Measurements from ENCODE around the gene SLFNL1.

DNA sequence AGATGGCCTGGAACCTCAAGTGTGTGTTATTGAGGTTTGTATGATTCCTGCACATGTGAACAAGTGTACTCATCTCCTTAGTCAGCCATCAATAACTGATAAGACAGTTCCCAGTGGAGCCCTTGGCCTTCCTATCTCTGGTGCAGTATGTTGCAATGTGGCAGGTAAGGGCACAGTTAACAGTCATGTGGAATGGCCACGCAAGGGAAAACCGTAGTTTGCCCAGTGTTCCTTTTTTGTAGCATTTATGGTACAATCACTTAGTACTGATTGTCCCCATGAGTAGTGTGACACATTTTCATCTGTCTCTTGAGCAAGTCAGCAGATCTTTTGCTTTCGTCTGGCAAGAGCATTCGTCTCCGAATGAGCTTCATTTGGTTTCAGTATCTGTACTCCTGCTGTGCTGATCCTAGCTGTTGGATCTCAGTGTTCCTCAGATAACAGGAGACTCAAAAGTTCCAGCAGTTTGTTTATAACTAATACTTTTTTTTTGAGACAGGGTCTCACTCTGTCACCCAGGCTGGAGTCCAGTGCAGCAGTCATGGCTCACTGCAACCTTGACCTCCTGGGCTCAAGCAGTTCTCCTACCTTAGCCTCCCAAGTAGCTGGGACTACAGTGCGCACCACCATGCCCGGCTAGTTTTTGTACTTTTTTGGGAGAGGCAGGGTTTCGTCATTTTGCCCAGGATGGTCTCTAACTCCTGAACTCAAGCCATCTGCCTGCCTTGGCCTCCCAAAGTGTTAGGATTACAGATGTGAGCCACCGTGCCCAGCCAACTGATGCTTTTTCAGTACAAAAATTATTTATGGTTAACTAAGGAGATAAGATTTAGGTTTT lies 33.9 kb downstream of the SLFNL1 start:
- no peak for TF ChIP-seq EP300 (IDR thresholded peaks at IDR 0.05; ENCODE audit: borderline replicate concordance)
- TF ChIP-seq, protein P1, sequence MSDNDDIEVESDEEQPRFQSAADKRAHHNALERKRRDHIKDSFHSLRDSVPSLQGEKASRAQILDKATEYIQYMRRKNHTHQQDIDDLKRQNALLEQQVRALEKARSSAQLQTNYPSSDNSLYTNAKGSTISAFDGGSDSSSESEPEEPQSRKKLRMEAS (IDR thresholded peaks at IDR 0.05) = no peak
